Endothelial cell of umbilical vein (primary cell): ENCODE measurements around the gene PRCD. TPM values are rescaled to one million over a fixed set of nuclear protein-coding genes. Genes with fewer than 3 reads are reported as not detected.
A peak's percentile ranks its signal among the peaks of the same experiment; 100 is the strongest.

Experiments used
- BruUV-seq: library from RNA; stranded (reverse); fragments of 400-500 nt; replicated peaks from 2 replicates; lab custom pipeline; 2021; lab: Mats Ljungman, UMichigan
- CTCF ChIA-PET: fragments of 300-600, 350-600 bp; sonication (Branson Sonifier 250); formaldehyde crosslinking; loops from one replicate; lab custom pipeline; 2021; ENCODE audit warnings: antibody characterized with exemption, inconsistent platforms; lab: Charles Lee
- POLR2A ChIA-PET: fragments of 300-600, 350-600 bp; sonication (Branson Sonifier 250); formaldehyde crosslinking; loops from one replicate; lab custom pipeline; 2021; ENCODE audit warnings: antibody characterized with exemption, inconsistent platforms; lab: Charles Lee
- DNase-seq: peaks from one replicate; pipeline ENCODE4 v3.0.0-alpha.2; 2011; ENCODE audit warnings: low read depth, low spot score
- FAIRE-seq: peaks from 2 replicates; lab custom pipeline; 2011; peaks lifted over from hg19 to GRCh38; lab: Jason Lieb, UNC
- H2AFZ ChIP-seq: 2 replicates; pipeline ENCODE4 v1.6.0; 2012; ENCODE audit warnings: low read depth, low read length, control low read depth, inconsistent platforms
- H3K27ac ChIP-seq: 2 replicates; pipeline ENCODE4 v1.5.1; 2011; ENCODE audit warnings: low read depth, mild to moderate bottlenecking, control low read depth, low read length, moderate library complexity; ENCODE audit not compliant: insufficient read depth
- H3K27me3 ChIP-seq, 2 experiments: 2 replicates each; pipeline versions ENCODE4 v1.6.0 to v1.6.1; 2011; ENCODE audit warnings: low read length in 2 of 2, mixed read lengths in 1 of 2; ENCODE audit not compliant: control insufficient read depth in 2 of 2, insufficient read depth in 2 of 2
- H3K36me3 ChIP-seq, 2 experiments: 2 replicates in 1 of 2; 3 replicates in 1 of 2; pipeline ENCODE4 v1.5.1; 2011; ENCODE audit warnings: low read length in 2 of 2, mild to moderate bottlenecking in 1 of 2, moderate library complexity in 1 of 2; ENCODE audit not compliant: control insufficient read depth in 2 of 2, insufficient read depth in 2 of 2; ENCODE audit errors: extremely low read depth in 1 of 2
- H3K4me1 ChIP-seq: 3 replicates; pipeline ENCODE4 v1.5.1; 2011; ENCODE audit warnings: mild to moderate bottlenecking, low read length; ENCODE audit not compliant: control insufficient read depth, insufficient read depth; ENCODE audit errors: extremely low read depth
- H3K4me2 ChIP-seq: 2 replicates; pipeline ENCODE4 v1.6.1; 2011; ENCODE audit warnings: low read length, control low read depth, mixed read lengths; ENCODE audit not compliant: insufficient read depth
- H3K4me3 ChIP-seq, 3 experiments: fragments of 200-600 bp in 1 of 3; sonication (generic), shearing (Covaris generic) in 1 of 3; replicated peaks in 1 of 3; 2 replicates each; pipeline ENCODE4 v1.5.1; 2011 to 2016; ENCODE audit warnings: control low read depth in 3 of 3, low read length in 3 of 3, mild to moderate bottlenecking in 2 of 3, inconsistent platforms in 1 of 3, low read depth in 1 of 3, moderate library complexity in 1 of 3; ENCODE audit not compliant: insufficient read depth in 1 of 3
- H3K79me2 ChIP-seq: 2 replicates; pipeline ENCODE4 v1.6.0; 2012; ENCODE audit warnings: low read length, inconsistent platforms; ENCODE audit not compliant: control insufficient read depth, insufficient read depth
- H3K9ac ChIP-seq: replicated peaks from 2 replicates; pipeline ENCODE3; 2011; ENCODE audit warnings: low read length, control low read depth; ENCODE audit not compliant: insufficient read depth; ENCODE audit errors: extremely low read depth
- H3K9me1 ChIP-seq: replicated peaks from 3 replicates; pipeline ENCODE4 v1.6.0; 2011; ENCODE audit warnings: mild to moderate bottlenecking, low read length; ENCODE audit not compliant: control insufficient read depth, insufficient read depth; ENCODE audit errors: extremely low read depth
- H3K9me3 ChIP-seq: replicated peaks from 2 replicates; pipeline ENCODE4 v1.5.1; 2012; ENCODE audit warnings: low read length, inconsistent platforms; ENCODE audit not compliant: control insufficient read depth, insufficient read depth
- H4K20me1 ChIP-seq: replicated peaks from 2 replicates; pipeline ENCODE3; 2011; ENCODE audit warnings: mild to moderate bottlenecking, low read length; ENCODE audit not compliant: control insufficient read depth, insufficient read depth; ENCODE audit errors: extremely low read depth
- EZH2 ChIP-seq: IDR thresholded peaks from 2 replicates; pipeline ENCODE4 v1.6.1; 2012; ENCODE audit warnings: borderline replicate concordance, low read depth, mild to moderate bottlenecking, moderate library complexity, low read length, inconsistent platforms; ENCODE audit not compliant: severe bottlenecking
- FOS ChIP-seq: IDR thresholded peaks from 2 replicates; pipeline ENCODE4 v1.6.1; 2011; ENCODE audit warnings: mild to moderate bottlenecking, low read length, moderate library complexity, borderline replicate concordance; ENCODE audit not compliant: insufficient read depth
- GATA2 ChIP-seq: IDR thresholded peaks from 2 replicates; pipeline ENCODE4 v1.7.0; 2011; ENCODE audit warnings: low read depth, mild to moderate bottlenecking, moderate library complexity, mixed read lengths, low read length; ENCODE audit not compliant: insufficient read length, insufficient read depth
- JUN ChIP-seq: IDR thresholded peaks from 2 replicates; pipeline ENCODE4 v1.6.1; 2011; ENCODE audit warnings: borderline replicate concordance, low read depth; ENCODE audit not compliant: insufficient read length, insufficient read depth
- MAX ChIP-seq: IDR thresholded peaks from 2 replicates; pipeline ENCODE4 v1.6.1; 2011; ENCODE audit not compliant: insufficient read depth, insufficient read length
- MYC ChIP-seq: IDR thresholded peaks from one replicate; pipeline ENCODE4 v1.6.1; 2011; ENCODE audit warnings: mild to moderate bottlenecking, low read depth, low read length
- POLR2A ChIP-seq: IDR thresholded peaks from 2 replicates; pipeline ENCODE4 v1.6.1; 2012; ENCODE audit warnings: low read depth, mild to moderate bottlenecking, control low read depth, low read length
- POLR2AphosphoS5 ChIP-seq: IDR thresholded peaks from 2 replicates; pipeline ENCODE4 v1.6.1; 2012; ENCODE audit warnings: low read depth, mild to moderate bottlenecking, control low read depth, low read length, moderate library complexity; ENCODE audit not compliant: insufficient read depth
- dilution Hi-C: fragments of 300-500 bp; cut with MboI; formaldehyde crosslinking; loops from one replicate; pipeline ENCODE4 v1.15.0; 2019; ENCODE audit warnings: low sequenced_read_pairs; ENCODE audit not compliant: extremely low pct_ligation_motif_present
- intact Hi-C: fragments of 100-400 bp; cut with micrococcal nuclease; formaldehyde crosslinking; loops from one replicate; pipeline ENCODE4 v1.10.0; 2022
- polyA plus RNA-seq, 4 experiments: library from polyadenylated mRNA; depleted of rRNA in 3 of 4; stranded (reverse) in 3 of 4; unstranded in 1 of 4; fragments of >200 nt; gene quantifications; 2 replicates each; pipeline versions ENCODE4 v1.2.1 to v1.2.3, GENCODE V29; 2011 to 2012; ENCODE audit warnings: missing spikeins in 1 of 4
- total RNA-seq: library from RNA; stranded (reverse); gene quantifications from 2 replicates; pipeline ENCODE4 v1.2.3, GENCODE V29; 2021
- TF ChIP-seq, protein P1 (sequence below), 2 donors: IDR thresholded peaks; 1 replicate in 1 of 2; 2 replicates in 1 of 2; pipeline ENCODE4 v1.5.1; 2011; ENCODE audit warnings: low read length in 2 of 2, mild to moderate bottlenecking in 2 of 2, moderate library complexity in 2 of 2, control low read depth in 1 of 2, inconsistent platforms in 1 of 2, low read depth in 1 of 2; ENCODE audit not compliant: insufficient read depth in 1 of 2; ENCODE audit errors: extremely low read depth in 1 of 2

PRCD gene
- total and polyA plus RNA-seq, 2 donors (not counting 3 experiments of a cell fraction or from before 2014, with no cell fraction given) = not detected

DNA sequence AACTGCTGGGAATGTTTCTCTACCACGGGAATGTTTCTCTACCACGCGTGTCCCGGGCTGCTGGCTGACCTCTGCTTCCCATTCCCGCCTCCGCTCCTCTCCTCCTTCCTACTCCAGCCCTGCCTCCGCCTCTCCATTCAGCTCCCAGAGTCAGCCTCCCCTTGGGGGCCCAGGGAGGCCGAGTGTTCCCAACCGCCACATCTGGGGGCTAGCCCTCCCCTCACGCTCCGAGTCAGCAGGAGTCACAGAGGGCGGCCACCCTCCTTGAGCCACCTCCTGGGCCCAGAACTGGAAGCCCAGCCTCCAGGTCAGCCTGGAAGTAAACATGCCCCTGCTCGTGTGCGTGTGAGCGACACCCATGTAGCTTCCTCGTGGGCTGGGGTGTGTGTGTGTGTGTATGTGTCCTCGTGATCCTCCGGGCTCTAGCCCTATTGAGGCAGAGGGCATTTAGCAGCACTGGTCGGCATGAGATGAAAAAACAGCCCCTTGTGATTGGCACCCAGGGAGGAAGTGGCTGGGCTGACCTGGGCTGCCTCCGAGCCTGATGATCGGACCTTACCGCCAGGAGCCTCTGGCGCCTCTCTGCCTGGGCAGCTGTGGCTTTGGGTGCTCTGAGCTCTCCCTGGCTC is 9.6 kb upstream of the PRCD start:
- H2AFZ ChIP-seq = peak overlapping the region; percentile 67
- H3K4me3 ChIP-seq = no peak overlapping the region
- dilution Hi-C loops = no loop called here
- no peaks in the 10 kb centered on the region for H3K9me1 ChIP-seq
- peak; percentile 30 for DNase-seq
- H3K9me3 ChIP-seq = no peaks in the 10 kb centered on the region
- ChIA-PET POLR2A (no interaction called here), CTCF (interaction anchor here (1.2 to 4.3 kb wide), 3 partner anchors 10 to 94 kb away, joined by 3 to 60 read pairs (median 23); no protein-coding TSS in a partner anchor)
- peak overlapping the region; percentile 10 for H3K27ac ChIP-seq
- H3K36me3 ChIP-seq = no peaks in the 10 kb centered on the region
- intact Hi-C loops = no loop called here
- H3K4me2 ChIP-seq = no peak overlapping the region
- no peaks in the 10 kb centered on the region for H3K79me2 ChIP-seq
- H3K9ac ChIP-seq = peak overlapping the region; percentile 0
- H3K4me1 ChIP-seq = peaks cover 23% of the 10 kb centered on the region
- H4K20me1 ChIP-seq = no peaks in the 10 kb centered on the region
- no peaks in the 10 kb centered on the region for H3K27me3 ChIP-seq
- BruUV-seq = no TSS peak
- no peak for FAIRE-seq
- no peak for TF ChIP-seq MYC
- TF ChIP-seq POLR2AphosphoS5 = no peak
- no peak for TF ChIP-seq JUN
- TF ChIP-seq, protein P1, sequence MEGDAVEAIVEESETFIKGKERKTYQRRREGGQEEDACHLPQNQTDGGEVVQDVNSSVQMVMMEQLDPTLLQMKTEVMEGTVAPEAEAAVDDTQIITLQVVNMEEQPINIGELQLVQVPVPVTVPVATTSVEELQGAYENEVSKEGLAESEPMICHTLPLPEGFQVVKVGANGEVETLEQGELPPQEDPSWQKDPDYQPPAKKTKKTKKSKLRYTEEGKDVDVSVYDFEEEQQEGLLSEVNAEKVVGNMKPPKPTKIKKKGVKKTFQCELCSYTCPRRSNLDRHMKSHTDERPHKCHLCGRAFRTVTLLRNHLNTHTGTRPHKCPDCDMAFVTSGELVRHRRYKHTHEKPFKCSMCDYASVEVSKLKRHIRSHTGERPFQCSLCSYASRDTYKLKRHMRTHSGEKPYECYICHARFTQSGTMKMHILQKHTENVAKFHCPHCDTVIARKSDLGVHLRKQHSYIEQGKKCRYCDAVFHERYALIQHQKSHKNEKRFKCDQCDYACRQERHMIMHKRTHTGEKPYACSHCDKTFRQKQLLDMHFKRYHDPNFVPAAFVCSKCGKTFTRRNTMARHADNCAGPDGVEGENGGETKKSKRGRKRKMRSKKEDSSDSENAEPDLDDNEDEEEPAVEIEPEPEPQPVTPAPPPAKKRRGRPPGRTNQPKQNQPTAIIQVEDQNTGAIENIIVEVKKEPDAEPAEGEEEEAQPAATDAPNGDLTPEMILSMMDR (IDR thresholded peaks at IDR 0.05; ENCODE audit: extremely low read depth in 1 of 2, insufficient read depth in 1 of 2, low read depth in 1 of 2, low read length in 2 of 2) = no peak
- no peak for TF ChIP-seq GATA2
- no peak for TF ChIP-seq POLR2A
- TF ChIP-seq MAX = no peak
- TF ChIP-seq FOS = no peak
- TF ChIP-seq EZH2 = no peak
